Skeletal muscle satellite cell (primary cell): Measurements from ENCODE around the gene DUSP21.
"Not testable (repeated sequence)": the region's sequence is repeated elsewhere in the genome, so short reads cannot be mapped to it uniquely, and the experiment has no call there.

ENCODE experiments used
- H3K27me3 ChIP-seq: 2 replicates; pipeline ENCODE4 v1.7.0; 2013; ENCODE audit warnings: low read length; ENCODE audit not compliant: control insufficient read depth, insufficient read depth
- H3K36me3 ChIP-seq: 2 replicates; pipeline ENCODE4 v1.7.0; 2013; ENCODE audit warnings: mild to moderate bottlenecking, control low read depth, low read length; ENCODE audit not compliant: insufficient read depth
- H3K4me1 ChIP-seq: 2 replicates; pipeline ENCODE4 v1.7.0; 2013; ENCODE audit warnings: low read length; ENCODE audit not compliant: control insufficient read depth, insufficient read depth
- H3K4me2 ChIP-seq: 2 replicates; pipeline ENCODE4 v1.7.0; 2013; ENCODE audit warnings: mild to moderate bottlenecking, low read length
- H3K4me3 ChIP-seq: 2 replicates; pipeline ENCODE4 v1.7.0; 2013; ENCODE audit warnings: low read length
- H3K9ac ChIP-seq: 2 replicates; pipeline ENCODE4 v1.7.0; 2013; ENCODE audit warnings: mild to moderate bottlenecking, low read depth, low read length, moderate library complexity
- H3K9me3 ChIP-seq: replicated peaks from 2 replicates; pipeline ENCODE4 v1.7.0; 2013; ENCODE audit warnings: mild to moderate bottlenecking, control low read depth, low read length

Gene DUSP21

GRCh38 chrX:44878780-44879179, 35.0 kb downstream of the DUSP21 start:
- no peaks in the 10 kb centered on the region for H3K36me3 ChIP-seq
- H3K4me3 ChIP-seq: no peak overlapping the region
- no peak overlapping the region for H3K4me2 ChIP-seq
- H3K9ac ChIP-seq: no peak overlapping the region
- H3K27me3 ChIP-seq: no peaks in the 10 kb centered on the region
- no peaks in the 10 kb centered on the region for H3K9me3 ChIP-seq
- peaks cover 6% of the 10 kb centered on the region for H3K4me1 ChIP-seq

- Histone ChIP-seq H3K9me3 (no peaks in the 10 kb centered on the region), H3K4me2 (no peak overlapping the region), H3K4me1 (no peaks in the 10 kb centered on the region), H3K4me3 (no peak overlapping the region), H3K36me3 (no peaks in the 10 kb centered on the region), H3K27me3 (no peaks in the 10 kb centered on the region), H3K9ac (no peak overlapping the region)
Observed at GRCh38 chrX:44881549-44881948, 37.7 kb downstream of the DUSP21 start.

GRCh38 chrX:44882635-44883034, 38.8 kb downstream of the DUSP21 start:
- Histone ChIP-seq H3K36me3 (no peaks in the 10 kb centered on the region), H3K9me3 (no peaks in the 10 kb centered on the region), H3K4me1 (no peaks in the 10 kb centered on the region), H3K4me2 (no peak overlapping the region), H3K27me3 (no peaks in the 10 kb centered on the region), H3K9ac (no peak overlapping the region), H3K4me3 (no peak overlapping the region)

GRCh38 chrX:44884944-44885343, 41.1 kb downstream of the DUSP21 start:
- H3K4me1 ChIP-seq: no peaks in the 10 kb centered on the region
- H3K9ac ChIP-seq: no peak overlapping the region

GRCh38 chrX:44889824-44890223, 46.0 kb downstream of the DUSP21 start:
- H3K4me1 ChIP-seq: no peaks in the 10 kb centered on the region
- no peak overlapping the region for H3K9ac ChIP-seq
- no peak overlapping the region for H3K4me3 ChIP-seq
- H3K27me3 ChIP-seq: no peaks in the 10 kb centered on the region
- no peaks in the 10 kb centered on the region for H3K36me3 ChIP-seq
- H3K4me2 ChIP-seq: no peak overlapping the region
- no peaks in the 10 kb centered on the region for H3K9me3 ChIP-seq

More at GRCh38 chrX:44884944-44885343, 41.1 kb downstream of the DUSP21 start:
- no peaks in the 10 kb centered on the region for H3K36me3 ChIP-seq
- no peaks in the 10 kb centered on the region for H3K9me3 ChIP-seq
- H3K4me3 ChIP-seq: no peak overlapping the region
- H3K4me2 ChIP-seq: no peak overlapping the region
- H3K27me3 ChIP-seq: no peaks in the 10 kb centered on the region

- H3K4me1 ChIP-seq: no peaks in the 10 kb centered on the region
- H3K4me3 ChIP-seq: no peak overlapping the region
- H3K36me3 ChIP-seq: no peaks in the 10 kb centered on the region
- H3K27me3 ChIP-seq: no peaks in the 10 kb centered on the region
- H3K9me3 ChIP-seq: no peaks in the 10 kb centered on the region
- H3K4me2 ChIP-seq: no peak overlapping the region
- H3K9ac ChIP-seq: no peak overlapping the region
Observed at GRCh38 chrX:44890247-44890646, 46.4 kb downstream of the DUSP21 start.

- H3K9me3 ChIP-seq, H3K9ac ChIP-seq, H3K4me1 ChIP-seq, H3K4me2 ChIP-seq, H3K36me3 ChIP-seq, H3K27me3 ChIP-seq, H3K4me3 ChIP-seq: not testable (repeated sequence)
Observed at GRCh38 chrX:44890687-44891086, 46.9 kb downstream of the DUSP21 start.

GRCh38 chrX:44891642-44892041, 47.8 kb downstream of the DUSP21 start:
- no peak overlapping the region for H3K4me2 ChIP-seq
- no peaks in the 10 kb centered on the region for H3K4me1 ChIP-seq
- H3K36me3 ChIP-seq: no peaks in the 10 kb centered on the region
- H3K9me3 ChIP-seq: no peaks in the 10 kb centered on the region
- no peaks in the 10 kb centered on the region for H3K27me3 ChIP-seq
- no peak overlapping the region for H3K4me3 ChIP-seq
- no peak overlapping the region for H3K9ac ChIP-seq
